K562 (cell line): ENCODE results near the gene MYO1F. TPM values are rescaled to one million over a fixed set of nuclear protein-coding genes. Genes with fewer than 3 reads are reported as not detected.

Experiments
- ARHGAP35 ChIP-seq: fragments of 450-650 bp; IDR thresholded peaks from 2 replicates; pipeline ENCODE4 v1.6.1; 2018; ENCODE audit not compliant: partially characterized antibody
- BCOR ChIP-seq: fragments of 450-650 bp; IDR thresholded peaks from 2 replicates; pipeline ENCODE4 v1.6.1; 2016
- CREBBP ChIP-seq: IDR thresholded peaks from one replicate; pipeline ENCODE4 v1.6.1; 2012; ENCODE audit warnings: low read depth, mild to moderate bottlenecking, control low read depth, inconsistent platforms, low read length
- CTBP1 ChIP-seq: fragments of 450-650 bp; IDR thresholded peaks from 2 replicates; pipeline ENCODE4 v1.6.1; 2016; ENCODE audit warnings: borderline replicate concordance
- EP300 ChIP-seq: IDR thresholded peaks from 2 replicates; pipeline ENCODE4 v1.6.1; 2012; ENCODE audit warnings: low read length, improper control_type of control experiment
- ETS2 ChIP-seq: IDR thresholded peaks from 2 replicates; pipeline ENCODE4 v1.6.1; 2016; ENCODE audit warnings: borderline replicate concordance, missing genetic modification characterization, mild to moderate bottlenecking, moderate library complexity, missing compliant biosample characterization; ENCODE audit not compliant: poor library complexity, severe bottlenecking
- FOXK1 ChIP-seq: sonication (generic); formaldehyde crosslinking; IDR thresholded peaks from 2 replicates; pipeline ENCODE4 v1.8.0; 2022; ENCODE audit warnings: missing genetic modification reagents, mild to moderate bottlenecking, borderline replicate concordance
- ILF3 ChIP-seq: fragments of 450-650 bp; IDR thresholded peaks from 2 replicates; pipeline ENCODE4 v1.6.1; 2018; ENCODE audit warnings: antibody characterized with exemption, mild to moderate bottlenecking, moderate library complexity, borderline replicate concordance
- KDM1A ChIP-seq, 2 experiments: fragments of 450-650 bp; IDR thresholded peaks; 2 replicates each; pipeline ENCODE4 v1.6.1; 2016; ENCODE audit warnings: mild to moderate bottlenecking in 2 of 2
- KHSRP ChIP-seq: fragments of 450-650 bp; IDR thresholded peaks from 2 replicates; pipeline ENCODE4 v1.6.1; 2017
- KLF16 ChIP-seq: IDR thresholded peaks from 2 replicates; pipeline ENCODE4 v1.6.1; 2016; ENCODE audit warnings: antibody characterized with exemption
- MYBL2 ChIP-seq, 2 experiments: fragments of 450-650 bp in 1 of 2; sonication (generic) in 1 of 2; formaldehyde crosslinking in 1 of 2; IDR thresholded peaks; 2 replicates each; pipeline versions ENCODE4 v1.6.1 to v1.8.1; 2017 to 2022; ENCODE audit warnings: borderline replicate concordance in 1 of 2, inconsistent platforms in 1 of 2, low read depth in 1 of 2, mild to moderate bottlenecking in 1 of 2, missing genetic modification reagents in 1 of 2, moderate library complexity in 1 of 2
- NFIX ChIP-seq: fragments of 250-450 bp; sonication (Bioruptor Pico); IDR thresholded peaks from 2 replicates; pipeline ENCODE4 v1.4.0; 2020; ENCODE audit warnings: low read depth, mild to moderate bottlenecking, moderate library complexity
- POLR2A ChIP-seq: fragments of 450-650 bp; conservative IDR thresholded peaks from 2 replicates; pipeline ENCODE4 v1.6.1; 2016
- RBM22 ChIP-seq: fragments of 200-400 bp; formaldehyde crosslinking; IDR thresholded peaks from 2 replicates; pipeline ENCODE4 v1.6.1; 2018; ENCODE audit warnings: low read length, low read depth; ENCODE audit not compliant: poor library complexity, severe bottlenecking
- RBM25 ChIP-seq: fragments of 200-400 bp; formaldehyde crosslinking; IDR thresholded peaks from 2 replicates; pipeline ENCODE4 v1.6.1; 2018; ENCODE audit warnings: low read length, low read depth, moderate library complexity; ENCODE audit not compliant: severe bottlenecking
- RUNX1 ChIP-seq: sonication (generic); IDR thresholded peaks from 2 replicates; pipeline ENCODE4 v1.6.1; 2016; ENCODE audit warnings: antibody characterized with exemption, low read depth
- SAFB ChIP-seq: fragments of 200-400 bp; formaldehyde crosslinking; IDR thresholded peaks from 2 replicates; pipeline ENCODE4 v1.6.1; 2017; ENCODE audit warnings: low read depth, low read length, borderline replicate concordance
- SMAD2 ChIP-seq: fragments of 150-350 bp; IDR thresholded peaks from 2 replicates; pipeline ENCODE4 v1.6.1; 2014; ENCODE audit warnings: low read depth, mild to moderate bottlenecking, low read length
- SMARCA4 ChIP-seq: fragments of 450-650 bp; IDR thresholded peaks from 2 replicates; pipeline ENCODE4 v1.6.1; 2016
- SMARCA5 ChIP-seq: fragments of 450-650 bp; IDR thresholded peaks from 2 replicates; pipeline ENCODE4 v1.6.1; 2016
- SRF ChIP-seq, 2 experiments: fragments of 250-450, 450-650 bp in 1 of 2; sonication (Bioruptor Pico) in 1 of 2; sonication (generic) in 1 of 2; formaldehyde crosslinking; IDR thresholded peaks; 2 replicates each; pipeline versions ENCODE4 v1.5.0 to v1.5.1; 2020 to 2022; ENCODE audit warnings: mild to moderate bottlenecking in 1 of 2, missing genetic modification reagents in 1 of 2
- TRIM28 ChIP-seq: fragments of 450-650 bp; IDR thresholded peaks from 2 replicates; pipeline ENCODE4 v1.6.1; 2017
- ZNF253 ChIP-seq: fragments of 250-450 bp; sonication (Bioruptor Pico); conservative IDR thresholded peaks from 2 replicates; pipeline ENCODE4 v1.6.1; 2021; ENCODE audit warnings: mild to moderate bottlenecking
- ZNF263 ChIP-seq: sonication (generic); formaldehyde crosslinking; IDR thresholded peaks from 2 replicates; pipeline ENCODE4 v1.8.0; 2022; ENCODE audit warnings: mild to moderate bottlenecking, missing genetic modification reagents, borderline replicate concordance
- ZNF408 ChIP-seq: fragments of 250-450 bp; sonication (Bioruptor Pico); IDR thresholded peaks from 2 replicates; pipeline ENCODE4 v1.4.0; 2020; ENCODE audit warnings: low read depth, mild to moderate bottlenecking, moderate library complexity
- ZNF444 ChIP-seq: fragments of 250-450 bp; sonication (Bioruptor Pico); IDR thresholded peaks from 2 replicates; pipeline ENCODE4 v1.4.0; 2020; ENCODE audit warnings: mild to moderate bottlenecking, moderate library complexity
- ZNF644 ChIP-seq: fragments of 200-800 bp; sonication (Bioruptor generic); IDR thresholded peaks from 2 replicates; pipeline ENCODE4 v1.6.1; 2016; ENCODE audit warnings: low read depth, missing genetic modification characterization, missing compliant biosample characterization
- ZNF696 ChIP-seq: fragments of 250-450 bp; sonication (Bioruptor Pico); conservative IDR thresholded peaks from 2 replicates; pipeline ENCODE4 v1.4.0; 2020; ENCODE audit warnings: mild to moderate bottlenecking, moderate library complexity
- polyA plus RNA-seq, 8 experiments: library from polyadenylated mRNA; depleted of rRNA in 4 of 8; stranded (reverse) in 5 of 8; unstranded in 3 of 8; fragments of >200 nt; fragmentation: Nextera tagmentation in 2 of 8; fragmentation: Illumina TruSeq in 1 of 8; extraction: Ambion mirVana in 2 of 8; extraction: Trizol in 1 of 8; gene quantifications; 2 replicates each; pipeline versions ENCODE4 v1.2.1 to v1.2.3, GENCODE V29; 2011 to 2014; ENCODE audit warnings: inconsistent platforms in 1 of 8, missing spikeins in 1 of 8
- total RNA-seq, 7 experiments: library from RNA; depleted of rRNA in 6 of 7; stranded (reverse); fragments of >200 nt in 6 of 7; fragmentation: Illumina TruSeq in 2 of 7; extraction: Trizol in 2 of 7; gene quantifications; 2 replicates each; pipeline versions ENCODE4 v1.2.1 to v1.2.3, GENCODE V29; 2011 to 2021; ENCODE audit warnings: low replicate concordance in 1 of 7
- TF ChIP-seq, protein P1 (sequence below), 2 experiments: fragments of 450-650 bp in 1 of 2; sonication (generic) in 1 of 2; formaldehyde crosslinking in 1 of 2; IDR thresholded peaks in 1 of 2; conservative IDR thresholded peaks in 1 of 2; 2 replicates each; pipeline versions ENCODE4 v1.6.1 to v1.8.1; 2016 to 2023; ENCODE audit warnings: mild to moderate bottlenecking in 2 of 2, moderate library complexity in 2 of 2, inconsistent platforms in 1 of 2, missing genetic modification reagents in 1 of 2
- TF ChIP-seq, protein P2 (sequence below): sonication (generic); formaldehyde crosslinking; IDR thresholded peaks from 2 replicates; pipeline ENCODE4 v1.8.0; 2022; ENCODE audit warnings: mild to moderate bottlenecking, missing genetic modification reagents

Gene MYO1F
- total and polyA plus RNA-seq, 9 of the 15 experiments (the other 6 are each of a cell fraction or from before 2014, with no cell fraction given), result 0.78 to 9.4 (median 4.3) TPM

DNA sequence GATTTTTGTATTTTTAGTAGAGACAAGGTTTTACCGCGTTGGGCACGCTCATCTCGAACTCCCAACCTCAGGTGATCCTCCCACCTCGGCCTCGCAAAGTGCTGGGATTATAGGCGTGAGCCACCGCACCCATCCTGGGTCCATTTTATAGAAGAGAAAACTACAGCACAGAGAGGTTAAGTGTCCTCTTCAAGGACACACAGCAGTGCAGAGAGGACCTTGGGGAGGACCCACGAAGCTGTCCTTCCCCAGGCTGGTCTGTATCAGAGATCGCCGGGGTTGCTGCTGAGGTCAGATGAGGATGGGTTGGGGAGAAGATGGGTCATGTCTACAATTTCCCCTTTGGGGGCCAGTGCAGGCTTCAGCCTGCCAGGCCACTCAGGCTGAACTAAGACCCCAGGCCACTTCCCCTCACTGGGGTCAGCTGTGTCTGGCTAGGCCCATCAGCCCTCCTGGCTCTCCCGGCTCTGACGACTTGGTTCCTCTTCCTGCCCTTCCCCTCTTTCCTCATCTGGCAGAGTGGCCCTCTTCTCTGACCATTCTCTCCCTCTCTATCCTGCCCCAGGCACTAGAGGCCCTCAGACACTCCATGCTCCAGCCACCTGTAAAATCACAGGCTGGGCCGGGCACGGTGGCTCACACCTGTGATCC lies 9.6 kb downstream of the MYO1F start (continued):
- no peak for TF ChIP-seq ZNF253 (CRISPR knock-in tag)
- peak; percentile 67; the same call in 1 of the 2 replicates for TF ChIP-seq BCOR
- TF ChIP-seq ILF3, result no peak
- TF ChIP-seq SRF (CRISPR knock-in tag; IDR thresholded peaks at IDR 0.05), result no peak
- TF ChIP-seq RBM22, result no peak
- no peak for TF ChIP-seq NFIX (CRISPR knock-in tag)
- no peak for TF ChIP-seq SAFB
- no peak for TF ChIP-seq RUNX1
- TF ChIP-seq ARHGAP35, result no peak
- TF ChIP-seq ETS2 (tag), result no peak
- 0 out of 4 replicates have a peak, but pooled peaks of 1 of the 2 experiments have one; percentile 23 for TF ChIP-seq KDM1A (IDR thresholded peaks at IDR 0.05)
- TF ChIP-seq FOXK1, result no peak
- TF ChIP-seq SMAD2, result no peak
- no peak for TF ChIP-seq KLF16
- no peak for TF ChIP-seq EP300
- no peak for TF ChIP-seq KHSRP
- no peak for TF ChIP-seq ZNF696 (CRISPR knock-in tag)
- TF ChIP-seq CREBBP, result no peak
- 0 out of 2 replicates have a peak, but pooled peaks have one; percentile 32 for TF ChIP-seq SMARCA5
- TF ChIP-seq, protein P1, sequence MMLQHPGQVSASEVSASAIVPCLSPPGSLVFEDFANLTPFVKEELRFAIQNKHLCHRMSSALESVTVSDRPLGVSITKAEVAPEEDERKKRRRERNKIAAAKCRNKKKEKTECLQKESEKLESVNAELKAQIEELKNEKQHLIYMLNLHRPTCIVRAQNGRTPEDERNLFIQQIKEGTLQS (IDR thresholded peaks at IDR 0.05), result no peak
- TF ChIP-seq, protein P1 (CRISPR knock-in tag; conservative IDR thresholded peaks at IDR 0.05), result no peak
- no peak for TF ChIP-seq SMARCA4
- no peak for TF ChIP-seq TRIM28
- TF ChIP-seq CTBP1, result no peak
- TF ChIP-seq MYBL2 (IDR thresholded peaks at IDR 0.05; ENCODE audit: low read depth), result no peak
- no peak for TF ChIP-seq MYBL2 (CRISPR knock-in tag; IDR thresholded peaks at IDR 0.05; ENCODE audit: borderline replicate concordance)
- TF ChIP-seq ZNF644, result no peak
- no peak for TF ChIP-seq POLR2A
- TF ChIP-seq, protein P2, sequence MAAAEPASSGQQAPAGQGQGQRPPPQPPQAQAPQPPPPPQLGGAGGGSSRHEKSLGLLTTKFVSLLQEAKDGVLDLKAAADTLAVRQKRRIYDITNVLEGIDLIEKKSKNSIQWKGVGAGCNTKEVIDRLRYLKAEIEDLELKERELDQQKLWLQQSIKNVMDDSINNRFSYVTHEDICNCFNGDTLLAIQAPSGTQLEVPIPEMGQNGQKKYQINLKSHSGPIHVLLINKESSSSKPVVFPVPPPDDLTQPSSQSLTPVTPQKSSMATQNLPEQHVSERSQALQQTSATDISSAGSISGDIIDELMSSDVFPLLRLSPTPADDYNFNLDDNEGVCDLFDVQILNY, result no peak
- no peak for TF ChIP-seq ZNF408 (CRISPR knock-in tag)
- TF ChIP-seq ZNF263 (CRISPR knock-in tag), result 0 out of 2 replicates have a peak, but pooled peaks have one; percentile 39
- no peak for TF ChIP-seq ZNF444 (CRISPR knock-in tag)
- TF ChIP-seq RBM25, result peak; percentile 81
